MG63 (cell line): ENCODE measurements around the gene MYPOP. TPM values are rescaled to one million over a fixed set of nuclear protein-coding genes. Genes with fewer than 3 reads are reported as not detected.
"Not testable (repeated sequence)": the region's sequence is repeated elsewhere in the genome, so short reads cannot be mapped to it uniquely, and the experiment has no call there.

ENCODE experiments used
- DNase-seq: peaks from one replicate; pipeline ENCODE4 v3.0.0-alpha.2; 2020
- H3K27me3 ChIP-seq: fragments of 250-450 bp; sonication (Bioruptor Pico); 2 replicates; pipeline ENCODE4 v1.5.1; 2020; ENCODE audit warnings: mild to moderate bottlenecking, moderate library complexity
- H3K36me3 ChIP-seq: fragments of 250-450 bp; sonication (Bioruptor Pico); 2 replicates; pipeline ENCODE4 v1.5.1; 2020; ENCODE audit warnings: mild to moderate bottlenecking, moderate library complexity
- H3K4me3 ChIP-seq: fragments of 250-450 bp; sonication (Bioruptor Pico); 2 replicates; pipeline ENCODE4 v1.5.1; 2020; ENCODE audit warnings: mild to moderate bottlenecking, moderate library complexity
- H3K9me3 ChIP-seq: fragments of 250-450 bp; sonication (Bioruptor Pico); 2 replicates; pipeline ENCODE4 v1.5.1; 2020; ENCODE audit warnings: mild to moderate bottlenecking, moderate library complexity
- total RNA-seq: library from RNA; depleted of rRNA; stranded (reverse); fragments of >200 nt; shearing (Covaris generic); gene quantifications from 2 replicates; pipeline ENCODE4 v1.2.3, GENCODE V29; 2014; ENCODE audit warnings: low replicate concordance

Gene MYPOP
- total RNA-seq, 1 experiment from 2014 or later = 0.79 TPM

DNA sequence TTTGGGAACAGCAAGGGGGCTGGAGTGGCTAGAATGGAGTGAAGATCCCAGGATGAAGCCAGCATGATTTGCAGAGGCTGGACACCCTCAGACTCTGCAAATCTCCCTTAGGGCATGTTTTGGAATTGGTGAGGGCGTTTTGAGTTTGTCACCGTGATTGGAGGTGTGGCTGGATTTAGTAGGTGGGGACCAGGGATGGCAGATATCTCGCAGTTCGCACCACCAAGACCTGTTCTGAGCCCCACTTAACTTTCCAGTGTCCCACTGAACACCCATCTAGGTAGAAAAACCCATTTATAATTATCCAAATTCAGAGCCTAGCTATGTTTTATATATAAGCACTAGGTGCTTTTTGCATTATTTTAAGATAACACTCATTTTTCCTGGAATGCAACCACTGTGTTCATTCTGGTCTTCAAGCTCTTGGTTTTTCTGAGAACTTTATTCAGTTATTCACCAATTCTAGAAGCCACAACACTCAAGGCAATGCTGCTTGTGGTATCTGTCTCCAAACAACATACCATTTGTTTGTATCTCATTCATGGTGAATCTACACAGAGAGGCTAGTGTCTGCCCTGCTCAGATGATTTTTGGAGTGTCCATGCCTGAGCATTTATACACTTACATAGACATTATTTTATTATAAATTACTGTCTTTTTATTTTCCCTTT is 15.1 kb upstream of the MYPOP start:
- Histone ChIP-seq H3K4me3 (no peak overlapping the region), H3K36me3 (no peaks in the 10 kb centered on the region), H3K9me3 (no peaks in the 10 kb centered on the region), H3K27me3 (peaks cover 35% of the 10 kb centered on the region)
- DNase-seq = no peak

DNA sequence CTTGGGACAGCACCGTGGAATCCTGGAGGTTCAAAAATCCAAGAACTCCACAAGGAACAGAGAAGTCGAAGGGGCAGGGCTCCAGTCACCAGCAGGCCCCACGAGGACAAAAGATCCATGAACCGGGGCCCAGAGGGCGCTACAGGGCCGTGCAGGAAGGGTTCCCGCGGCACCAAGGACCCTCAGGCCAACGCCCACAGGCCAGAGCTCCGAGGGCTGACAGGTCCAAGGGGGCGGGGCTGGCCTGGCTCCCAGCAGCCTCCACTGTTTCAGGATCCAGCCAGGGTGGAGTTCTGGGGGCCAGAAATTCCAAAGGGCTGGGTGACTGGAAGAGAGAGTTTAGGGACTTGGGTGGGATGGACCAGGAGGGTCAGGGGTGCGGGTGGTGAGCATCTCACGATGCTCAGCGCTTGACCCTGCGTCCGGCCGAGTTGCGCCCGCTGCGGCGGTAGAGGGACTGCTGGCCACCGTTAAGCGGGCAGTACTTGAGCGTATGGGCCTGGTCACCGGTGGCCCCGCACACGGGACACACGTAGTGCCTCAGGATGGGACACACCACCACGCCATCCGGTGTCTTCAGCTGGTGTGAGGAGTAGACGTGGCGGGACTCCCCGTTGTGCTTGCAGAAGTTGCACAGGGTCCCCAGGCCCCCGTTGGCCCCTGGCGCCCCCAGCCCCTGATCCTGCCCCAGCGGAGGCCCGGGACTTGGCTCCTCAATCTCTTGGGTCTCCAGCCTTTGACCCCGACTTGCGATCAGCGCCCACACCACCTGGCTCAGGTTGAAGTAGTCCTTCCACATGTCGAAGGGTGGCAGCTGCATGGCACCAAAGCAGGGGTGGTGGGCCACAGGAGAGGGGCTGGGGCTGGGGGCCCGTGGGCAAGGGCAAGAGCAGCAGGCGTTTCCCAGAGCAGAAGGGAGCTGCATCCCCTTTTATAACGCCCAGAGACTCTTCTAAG is 11.7 kb upstream of the MYPOP start, which contains the start of gene NANOS2:
TSS of gene NANOS2 (minus strand) at position 905 of the 957 bp plus-strand sequence. CDS start at position 820, 85 bp downstream.
- no peaks in the 10 kb centered on the region for H3K9me3 ChIP-seq
- no peak within 1 kb of the TSS for H3K4me3 ChIP-seq
- peaks cover 21% of the 10 kb centered on the region for H3K27me3 ChIP-seq
- DNase-seq = peak; percentile 48
- H3K36me3 ChIP-seq = no peaks in the 10 kb centered on the region

DNA sequence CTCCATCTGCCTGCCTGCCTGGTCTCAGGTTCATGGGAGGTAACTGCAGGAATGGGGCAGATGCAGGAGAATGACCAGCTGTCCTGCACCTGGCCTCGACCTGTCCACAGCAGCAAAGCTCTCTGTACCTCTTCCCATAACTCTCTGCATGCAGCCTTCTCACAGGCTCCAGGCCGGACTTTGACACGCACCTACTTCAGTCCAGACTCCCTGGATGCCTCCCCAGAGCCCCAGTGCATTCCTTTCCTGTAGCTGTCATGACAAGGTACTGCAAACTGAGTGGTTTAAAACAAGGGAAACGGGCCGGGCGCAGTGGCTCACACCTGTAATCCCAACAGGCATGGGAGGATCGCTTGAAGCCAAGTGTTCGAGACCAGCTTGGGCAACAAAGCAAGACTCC is 8.9 kb upstream of the MYPOP start:
- H3K36me3 ChIP-seq = no peaks in the 10 kb centered on the region

GRCh38 chr19:45908956-45909355 is 6.5 kb upstream of the MYPOP start:
- H3K27me3 ChIP-seq = no peaks in the 10 kb centered on the region
- H3K9me3 ChIP-seq = no peaks in the 10 kb centered on the region
- H3K36me3 ChIP-seq = no peaks in the 10 kb centered on the region
- no peak overlapping the region for H3K4me3 ChIP-seq
- no peak for DNase-seq

More for the DNA sequence above, 8.9 kb upstream of the MYPOP start:
- Histone ChIP-seq H3K27me3 (peaks cover under 1% of the 10 kb centered on the region; the same call in 1 of the 2 replicates), H3K4me3 (no peak overlapping the region), H3K9me3 (no peaks in the 10 kb centered on the region)
- DNase-seq = no peak

DNA sequence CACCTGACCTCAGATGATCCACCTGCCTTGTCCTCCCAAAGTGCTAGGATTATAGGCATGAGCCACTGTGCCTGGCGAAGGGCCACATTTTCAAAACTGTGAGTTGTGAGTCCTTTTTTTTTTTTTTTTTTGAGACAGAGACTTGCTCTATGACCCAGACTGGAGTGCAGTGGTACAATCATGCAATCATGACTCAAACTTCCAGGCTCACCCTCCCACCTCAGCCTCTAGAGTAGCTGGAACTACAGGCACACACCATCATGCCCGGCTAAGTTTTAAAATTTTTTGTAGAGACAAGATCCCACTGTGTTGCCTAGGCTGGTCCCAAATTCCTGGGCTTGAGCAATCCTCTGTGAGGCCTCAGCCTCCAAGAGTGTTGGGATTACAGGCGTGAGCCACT is 3.8 kb upstream of the MYPOP start:
- no peaks in the 10 kb centered on the region for H3K27me3 ChIP-seq
- H3K9me3 ChIP-seq = no peaks in the 10 kb centered on the region
- no peaks in the 10 kb centered on the region for H3K36me3 ChIP-seq
- DNase-seq = peak; percentile 18
- no peak overlapping the region for H3K4me3 ChIP-seq

GRCh38 chr19:45905011-45905410 is 2.6 kb upstream of the MYPOP start:
- peaks cover 8% of the 10 kb centered on the region for H3K36me3 ChIP-seq
- H3K4me3 ChIP-seq = no peak overlapping the region
- no peak for DNase-seq
- H3K27me3 ChIP-seq = no peaks in the 10 kb centered on the region
- no peaks in the 10 kb centered on the region for H3K9me3 ChIP-seq

GRCh38 chr19:45902651-45903625 is 525 bp upstream of the MYPOP start:
- Histone ChIP-seq H3K27me3 (no peaks in the 10 kb centered on the region), H3K9me3 (no peaks in the 10 kb centered on the region), H3K4me3 (peak overlapping the region; percentile 68), H3K36me3 (peaks cover 25% of the 10 kb centered on the region)
- DNase-seq = peak; percentile 97

DNA sequence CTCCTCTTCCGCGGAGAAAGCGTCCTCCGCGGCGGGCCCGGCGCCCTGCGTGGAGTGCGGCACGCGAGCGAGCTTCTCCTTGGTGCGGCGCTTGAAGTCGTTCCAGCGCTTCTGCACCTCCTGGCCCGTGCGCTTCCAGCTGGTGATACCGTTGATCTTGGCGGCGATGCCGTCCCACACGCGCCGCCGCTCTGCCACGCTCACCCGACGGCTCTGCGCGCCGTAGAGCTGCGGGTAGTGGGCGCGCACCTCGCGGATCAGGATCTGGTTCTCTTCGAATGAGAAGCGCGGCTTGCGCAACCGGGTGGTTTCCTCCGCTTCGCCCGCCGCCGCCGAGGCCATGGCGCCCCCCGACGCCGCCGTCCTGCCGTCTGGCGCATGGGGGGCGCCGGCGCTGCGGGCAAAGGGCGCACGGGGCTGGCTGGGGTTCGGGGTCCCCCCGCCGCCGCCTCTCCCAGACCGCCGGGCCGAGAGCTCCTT is 941 bp downstream of the MYPOP start:
- peak; percentile 22 for DNase-seq
- peaks cover 33% of the 10 kb centered on the region for H3K36me3 ChIP-seq

DNA sequence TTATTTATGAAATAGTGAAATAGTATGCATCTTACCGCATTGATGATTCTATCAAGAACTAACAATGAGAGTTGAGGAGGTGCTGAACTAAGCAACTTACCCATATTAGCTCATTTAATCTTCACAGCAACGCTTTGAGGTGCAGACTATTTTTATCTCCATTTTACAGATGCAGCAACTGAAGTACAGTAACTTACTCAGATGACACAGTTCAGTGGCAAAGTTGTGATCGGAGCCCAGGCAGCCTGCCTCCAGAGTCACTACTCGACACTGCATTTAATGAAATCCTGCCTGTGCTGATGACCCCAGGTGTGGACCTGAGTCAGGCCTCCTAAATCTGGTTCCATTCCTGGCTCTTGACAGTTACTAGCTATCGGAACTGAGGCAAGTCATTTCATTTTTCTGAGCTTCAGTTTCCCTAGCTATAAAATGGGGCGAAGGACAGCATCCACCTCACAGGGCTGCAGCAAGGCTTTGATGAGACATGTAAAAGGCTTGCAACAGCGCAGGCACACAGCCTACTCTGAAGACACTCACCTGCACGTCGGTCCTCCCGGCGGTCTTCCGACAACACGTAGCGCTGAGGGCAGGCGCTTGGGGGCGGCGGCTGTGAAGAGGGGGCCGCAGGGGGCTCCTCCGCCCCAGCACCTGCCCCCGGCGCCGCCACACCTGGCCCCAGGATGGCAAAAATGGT is 1.5 kb downstream of the MYPOP start:
- H3K36me3 ChIP-seq = peaks cover 33% of the 10 kb centered on the region
- no peaks in the 10 kb centered on the region for H3K9me3 ChIP-seq
- no peaks in the 10 kb centered on the region for H3K27me3 ChIP-seq
- peak overlapping the region; percentile 68 for H3K4me3 ChIP-seq
- no peak for DNase-seq

More for the DNA sequence above, 941 bp downstream of the MYPOP start:
- Histone ChIP-seq H3K4me3 (peak overlapping the region; percentile 68), H3K27me3 (no peaks in the 10 kb centered on the region), H3K9me3 (no peaks in the 10 kb centered on the region)

GRCh38 chr19:45899919-45900589 is 2.4 kb downstream of the MYPOP start:
- Histone ChIP-seq H3K9me3 (no peaks in the 10 kb centered on the region), H3K4me3 (no peak overlapping the region), H3K36me3 (peaks cover 35% of the 10 kb centered on the region), H3K27me3 (no peaks in the 10 kb centered on the region)
- DNase-seq = no peak

- DNase-seq = no peak
- Histone ChIP-seq H3K36me3 (peaks cover 35% of the 10 kb centered on the region), H3K27me3 (no peaks in the 10 kb centered on the region), H3K4me3 (no peak overlapping the region), H3K9me3 (no peaks in the 10 kb centered on the region)
Measured at GRCh38 chr19:45899253-45899652, 3.2 kb downstream of the MYPOP start.

- Histone ChIP-seq H3K36me3 (peaks cover 35% of the 10 kb centered on the region), H3K4me3 (no peak overlapping the region), H3K27me3 (no peaks in the 10 kb centered on the region), H3K9me3 (no peaks in the 10 kb centered on the region)
- DNase-seq = no peak
Measured at GRCh38 chr19:45897261-45897812, 5.1 kb downstream of the MYPOP start.

- H3K9me3 ChIP-seq, DNase-seq, H3K27me3 ChIP-seq, H3K4me3 ChIP-seq: not testable (repeated sequence)
- peaks cover 35% of the 10 kb centered on the region for H3K36me3 ChIP-seq
Measured at GRCh38 chr19:45895983-45896599, 6.3 kb downstream of the MYPOP start.

- peaks cover 31% of the 10 kb centered on the region for H3K36me3 ChIP-seq
- no peaks in the 10 kb centered on the region for H3K27me3 ChIP-seq
- no peak for DNase-seq
- H3K9me3 ChIP-seq = no peaks in the 10 kb centered on the region
- no peak overlapping the region for H3K4me3 ChIP-seq
Measured at GRCh38 chr19:45895519-45895972, 6.9 kb downstream of the MYPOP start.
